GM23338 (cell line): Measurements from ENCODE around the gene ENTPD8.

ENCODE experiments used
- CREB1 ChIP-seq: fragments of 250-450 bp; sonication (Bioruptor Pico); IDR thresholded peaks from 2 replicates; pipeline ENCODE4 v1.5.0; 2020; ENCODE audit warnings: low read depth, mild to moderate bottlenecking, moderate library complexity
- EZH2 ChIP-seq: fragments of 200-600 bp; sonication (generic); IDR thresholded peaks from one replicate; pipeline ENCODE4 v1.8.0; 2017; ENCODE audit warnings: antibody characterized with exemption, mild to moderate bottlenecking, low read depth; ENCODE audit not compliant: unreplicated experiment
- EZH2phosphoT487 ChIP-seq: fragments of 200-600 bp; sonication (generic); IDR thresholded peaks from one replicate; pipeline ENCODE4 v1.8.1; 2018; ENCODE audit warnings: antibody characterized with exemption; ENCODE audit not compliant: unreplicated experiment
- JUNB ChIP-seq: IDR thresholded peaks from one replicate; pipeline ENCODE4 v1.6.1; 2016; ENCODE audit warnings: antibody characterized with exemption; ENCODE audit not compliant: unreplicated experiment
- POLR2AphosphoS5 ChIP-seq: IDR thresholded peaks from 2 replicates; pipeline ENCODE4 v1.6.1; 2016; ENCODE audit warnings: antibody characterized with exemption, low read depth
- STAT1 ChIP-seq: IDR thresholded peaks from one replicate; pipeline ENCODE4 v1.6.1; 2016; ENCODE audit warnings: antibody characterized with exemption; ENCODE audit not compliant: unreplicated experiment
- TF ChIP-seq, protein P1 (sequence below), 2 experiments: fragments of 200-600 bp in 1 of 2; sonication (generic) in 1 of 2; conservative IDR thresholded peaks; 2 replicates each; pipeline versions ENCODE4 v1.5.1 to v1.6.1; 2016 to 2017; ENCODE audit warnings: antibody characterized with exemption in 2 of 2, low read depth in 2 of 2, mild to moderate bottlenecking in 2 of 2, moderate library complexity in 1 of 2
- TF ChIP-seq, protein P2 (sequence below): IDR thresholded peaks from one replicate; pipeline ENCODE4 v1.6.1; 2018; ENCODE audit warnings: antibody characterized with exemption; ENCODE audit not compliant: unreplicated experiment
- TF ChIP-seq, protein P3 (sequence below): IDR thresholded peaks from 2 replicates; pipeline ENCODE4 v1.6.1; 2016; ENCODE audit warnings: antibody characterized with exemption

- TF ChIP-seq, protein P1, sequence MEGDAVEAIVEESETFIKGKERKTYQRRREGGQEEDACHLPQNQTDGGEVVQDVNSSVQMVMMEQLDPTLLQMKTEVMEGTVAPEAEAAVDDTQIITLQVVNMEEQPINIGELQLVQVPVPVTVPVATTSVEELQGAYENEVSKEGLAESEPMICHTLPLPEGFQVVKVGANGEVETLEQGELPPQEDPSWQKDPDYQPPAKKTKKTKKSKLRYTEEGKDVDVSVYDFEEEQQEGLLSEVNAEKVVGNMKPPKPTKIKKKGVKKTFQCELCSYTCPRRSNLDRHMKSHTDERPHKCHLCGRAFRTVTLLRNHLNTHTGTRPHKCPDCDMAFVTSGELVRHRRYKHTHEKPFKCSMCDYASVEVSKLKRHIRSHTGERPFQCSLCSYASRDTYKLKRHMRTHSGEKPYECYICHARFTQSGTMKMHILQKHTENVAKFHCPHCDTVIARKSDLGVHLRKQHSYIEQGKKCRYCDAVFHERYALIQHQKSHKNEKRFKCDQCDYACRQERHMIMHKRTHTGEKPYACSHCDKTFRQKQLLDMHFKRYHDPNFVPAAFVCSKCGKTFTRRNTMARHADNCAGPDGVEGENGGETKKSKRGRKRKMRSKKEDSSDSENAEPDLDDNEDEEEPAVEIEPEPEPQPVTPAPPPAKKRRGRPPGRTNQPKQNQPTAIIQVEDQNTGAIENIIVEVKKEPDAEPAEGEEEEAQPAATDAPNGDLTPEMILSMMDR (conservative IDR thresholded peaks at IDR 0.05; ENCODE audit: low read depth in 2 of 2) = no peak
- no peak for TF ChIP-seq JUNB
- TF ChIP-seq EZH2 = no peak
- no peak for TF ChIP-seq EZH2phosphoT487
- no peak for TF ChIP-seq STAT1
- 0 out of 2 replicates have a peak, but pooled peaks have one; percentile 18 for TF ChIP-seq POLR2AphosphoS5
- no peak for TF ChIP-seq CREB1 (CRISPR knock-in tag)
- TF ChIP-seq, protein P2, sequence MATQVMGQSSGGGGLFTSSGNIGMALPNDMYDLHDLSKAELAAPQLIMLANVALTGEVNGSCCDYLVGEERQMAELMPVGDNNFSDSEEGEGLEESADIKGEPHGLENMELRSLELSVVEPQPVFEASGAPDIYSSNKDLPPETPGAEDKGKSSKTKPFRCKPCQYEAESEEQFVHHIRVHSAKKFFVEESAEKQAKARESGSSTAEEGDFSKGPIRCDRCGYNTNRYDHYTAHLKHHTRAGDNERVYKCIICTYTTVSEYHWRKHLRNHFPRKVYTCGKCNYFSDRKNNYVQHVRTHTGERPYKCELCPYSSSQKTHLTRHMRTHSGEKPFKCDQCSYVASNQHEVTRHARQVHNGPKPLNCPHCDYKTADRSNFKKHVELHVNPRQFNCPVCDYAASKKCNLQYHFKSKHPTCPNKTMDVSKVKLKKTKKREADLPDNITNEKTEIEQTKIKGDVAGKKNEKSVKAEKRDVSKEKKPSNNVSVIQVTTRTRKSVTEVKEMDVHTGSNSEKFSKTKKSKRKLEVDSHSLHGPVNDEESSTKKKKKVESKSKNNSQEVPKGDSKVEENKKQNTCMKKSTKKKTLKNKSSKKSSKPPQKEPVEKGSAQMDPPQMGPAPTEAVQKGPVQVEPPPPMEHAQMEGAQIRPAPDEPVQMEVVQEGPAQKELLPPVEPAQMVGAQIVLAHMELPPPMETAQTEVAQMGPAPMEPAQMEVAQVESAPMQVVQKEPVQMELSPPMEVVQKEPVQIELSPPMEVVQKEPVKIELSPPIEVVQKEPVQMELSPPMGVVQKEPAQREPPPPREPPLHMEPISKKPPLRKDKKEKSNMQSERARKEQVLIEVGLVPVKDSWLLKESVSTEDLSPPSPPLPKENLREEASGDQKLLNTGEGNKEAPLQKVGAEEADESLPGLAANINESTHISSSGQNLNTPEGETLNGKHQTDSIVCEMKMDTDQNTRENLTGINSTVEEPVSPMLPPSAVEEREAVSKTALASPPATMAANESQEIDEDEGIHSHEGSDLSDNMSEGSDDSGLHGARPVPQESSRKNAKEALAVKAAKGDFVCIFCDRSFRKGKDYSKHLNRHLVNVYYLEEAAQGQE = peak; percentile 4
- TF ChIP-seq, protein P3, sequence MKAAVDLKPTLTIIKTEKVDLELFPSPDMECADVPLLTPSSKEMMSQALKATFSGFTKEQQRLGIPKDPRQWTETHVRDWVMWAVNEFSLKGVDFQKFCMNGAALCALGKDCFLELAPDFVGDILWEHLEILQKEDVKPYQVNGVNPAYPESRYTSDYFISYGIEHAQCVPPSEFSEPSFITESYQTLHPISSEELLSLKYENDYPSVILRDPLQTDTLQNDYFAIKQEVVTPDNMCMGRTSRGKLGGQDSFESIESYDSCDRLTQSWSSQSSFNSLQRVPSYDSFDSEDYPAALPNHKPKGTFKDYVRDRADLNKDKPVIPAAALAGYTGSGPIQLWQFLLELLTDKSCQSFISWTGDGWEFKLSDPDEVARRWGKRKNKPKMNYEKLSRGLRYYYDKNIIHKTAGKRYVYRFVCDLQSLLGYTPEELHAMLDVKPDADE = no peak
These were observed at the start of gene ENTPD8 for GRCh38 chr9:137441289-137441934.
